NCI-H2029 treated with DMSO at 0.1 percent for 48 hours (cell line): ENCODE data around the gene TRIM27.
"Not testable (repeated sequence)": the region's sequence is repeated elsewhere in the genome, so short reads cannot be mapped to it uniquely, and the experiment has no call there.

Experiments used
- DNase-seq: peaks from one replicate; lab custom pipeline; 2025; lab: John Stamatoyannopoulos, UW

TRIM27 gene

GRCh38 chr6:28864326-28864923, 59.4 kb downstream of the TRIM27 start:
- no peak for DNase-seq

DNA sequence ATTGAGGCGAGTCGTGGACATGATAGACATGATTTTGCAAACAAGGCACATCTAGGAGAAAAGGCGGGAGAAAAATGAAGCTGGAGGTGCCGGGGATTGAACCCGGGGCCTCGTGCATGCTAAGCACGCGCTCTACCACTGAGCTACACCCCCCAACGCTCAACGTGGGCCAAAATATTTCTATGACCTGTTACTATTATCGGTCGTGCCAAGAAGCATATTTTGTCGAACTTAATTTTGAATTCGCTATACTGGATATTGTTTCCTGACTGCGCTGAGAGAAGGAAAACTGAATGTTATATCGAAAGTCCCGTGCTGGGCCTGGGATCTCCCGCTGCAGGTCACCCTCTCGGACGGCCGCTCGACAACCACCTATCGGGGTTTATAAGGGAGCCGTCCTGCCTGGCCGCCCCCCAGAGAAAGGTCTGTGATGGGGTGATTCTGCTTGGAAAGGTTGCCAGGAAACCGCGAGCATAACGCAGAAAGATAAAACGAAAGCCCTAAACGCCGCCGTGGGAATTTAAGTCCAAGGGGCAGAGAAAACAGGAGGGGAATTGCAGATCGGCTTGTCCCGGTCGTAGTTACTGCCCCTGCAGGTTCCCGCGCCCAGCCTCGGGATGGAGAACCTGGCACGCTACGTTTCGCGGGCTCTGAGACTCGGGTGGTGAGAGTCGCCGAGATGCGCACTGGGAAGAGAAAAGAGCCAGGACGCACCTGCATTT, 60.0 kb downstream of the TRIM27 start:
- peak; percentile 74 for DNase-seq

GRCh38 chr6:28862077-28862476, 61.7 kb downstream of the TRIM27 start:
- no peak for DNase-seq

DNA sequence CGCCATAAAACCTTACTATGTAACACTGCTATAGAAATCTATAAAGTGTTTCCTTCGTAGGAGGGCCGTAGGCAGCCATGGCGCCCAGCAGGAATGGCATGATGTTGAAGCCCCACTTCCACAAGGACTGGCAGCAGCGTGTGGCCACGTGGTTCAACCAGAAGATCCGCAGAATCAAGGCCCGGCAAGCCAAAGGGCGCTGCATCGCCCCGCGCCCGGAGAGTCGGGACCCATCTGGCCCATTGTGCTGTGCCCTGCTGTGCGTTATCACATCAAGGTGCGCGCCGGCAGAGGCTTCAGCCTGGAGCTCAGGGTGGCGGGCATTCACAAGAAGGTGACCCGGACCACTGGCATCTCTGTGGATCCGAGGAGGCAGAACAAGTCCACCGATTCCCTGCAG, 62.4 kb downstream of the TRIM27 start:
- DNase-seq, result no peak

- DNase-seq, result no peak
Observed at GRCh38 chr6:28860581-28860980, 63.2 kb downstream of the TRIM27 start.

DNA sequence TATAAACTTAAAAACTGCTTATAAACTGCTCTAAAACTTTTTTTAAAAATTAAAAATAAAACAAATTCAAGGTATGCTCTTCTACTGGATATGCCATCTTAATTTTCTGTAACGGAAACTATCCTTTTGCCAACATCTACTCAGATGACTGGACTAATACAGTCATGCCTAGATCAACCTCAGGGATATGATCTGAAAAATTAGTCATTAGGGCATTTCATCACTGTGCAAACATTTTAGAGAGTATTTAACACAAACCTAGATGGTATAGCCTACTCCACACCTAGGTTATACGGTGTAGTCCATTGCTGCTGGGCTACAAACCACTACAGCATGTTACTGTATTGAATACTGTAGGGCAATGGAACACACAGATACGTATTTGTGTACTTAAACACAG, 64.8 kb downstream of the TRIM27 start:
- no peak for DNase-seq

DNA sequence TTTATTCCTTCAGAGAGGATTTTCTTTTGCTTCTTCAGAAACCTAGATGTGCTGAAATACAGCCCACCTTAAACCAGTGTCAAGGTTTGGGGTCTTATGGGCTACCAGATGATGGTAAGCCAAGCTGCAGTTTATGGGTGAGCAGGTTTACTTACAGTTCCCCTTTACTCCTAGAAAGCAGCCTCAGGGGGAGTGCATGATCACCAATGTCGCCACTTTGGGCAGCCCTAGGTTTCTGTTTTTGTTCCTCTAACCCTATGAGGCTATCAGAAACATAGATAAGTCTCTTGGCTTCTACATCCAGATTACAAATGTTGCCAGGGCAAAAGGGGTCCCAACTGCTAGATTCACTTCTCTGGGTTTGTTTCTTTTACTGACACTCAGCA, 67.2 kb downstream of the TRIM27 start:
- DNase-seq, result no peak

GRCh38 chr6:28854405-28854804, 69.4 kb downstream of the TRIM27 start:
- not testable (repeated sequence) for DNase-seq
